HG02884 (cell line): Measurements from ENCODE around the gene TMEM161B.
"Not testable (repeated sequence)": the region's sequence is repeated elsewhere in the genome, so short reads cannot be mapped to it uniquely, and the experiment has no call there.

Experiments used
- ATAC-seq: cut with Tn5 transposase; IDR thresholded peaks from one replicate; pipeline ENCODE4 v1.9.1; 2021; ENCODE audit warnings: mild to moderate bottlenecking, moderate library complexity; ENCODE audit not compliant: unreplicated experiment

The TMEM161B gene

GRCh38 chr5:88250010-88250409, 18.6 kb downstream of the TMEM161B start:
- ATAC-seq: no peak

DNA sequence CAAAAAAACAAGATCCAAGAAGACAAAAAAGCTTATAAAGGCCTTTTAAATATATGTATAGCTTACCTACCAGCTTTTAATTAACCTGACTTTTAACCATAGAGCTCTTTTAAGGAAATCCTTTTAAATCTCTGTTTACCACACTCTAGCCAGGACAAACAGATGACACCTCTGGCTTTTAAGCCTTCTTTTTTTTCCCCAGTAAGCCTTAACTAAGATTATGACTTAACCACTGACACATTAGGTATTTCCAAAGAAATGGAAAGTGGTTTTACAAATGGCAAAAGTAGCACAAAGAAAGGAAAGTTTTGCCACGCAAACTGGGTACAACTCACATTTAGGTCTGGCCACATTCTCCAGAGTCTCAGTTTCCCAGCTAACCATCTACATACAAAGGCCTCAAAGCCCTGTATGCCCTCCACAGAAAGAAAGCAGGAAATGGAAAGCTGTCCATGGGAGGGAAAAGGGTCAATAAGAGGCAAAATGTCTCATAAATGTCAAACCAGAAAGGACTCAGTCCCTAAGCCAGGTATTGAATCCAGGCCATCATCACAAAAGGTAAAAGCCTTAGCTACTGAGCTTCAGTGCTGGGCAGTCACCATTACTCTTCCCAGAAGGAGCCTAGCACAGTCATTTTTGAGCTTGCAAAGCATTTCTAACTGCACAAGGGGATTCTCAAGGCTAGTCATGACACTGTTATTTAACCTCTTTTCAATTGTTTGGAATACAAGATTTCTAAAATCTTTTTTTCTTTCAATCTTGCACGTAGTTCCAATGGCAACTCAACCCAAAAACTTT, 19.7 kb downstream of the TMEM161B start:
- no peak for ATAC-seq

DNA sequence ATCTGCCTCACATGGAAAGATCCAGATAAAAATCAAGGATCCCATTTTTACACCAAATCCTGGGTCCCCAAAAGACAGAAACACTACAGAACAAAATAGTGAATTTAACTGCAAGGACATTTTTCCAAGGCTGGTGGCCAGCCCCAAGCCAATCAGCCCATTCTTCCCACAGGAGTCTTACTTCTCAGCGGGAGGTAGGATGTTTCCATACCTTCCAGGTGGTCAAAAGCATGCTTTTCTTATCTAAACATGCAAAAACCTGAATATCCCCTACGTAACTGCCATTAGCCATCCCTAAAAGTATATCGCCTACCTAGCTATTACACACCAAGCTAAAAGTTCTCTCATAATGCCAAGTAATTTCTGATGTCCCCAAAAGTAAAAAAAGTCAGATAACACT, 20.6 kb downstream of the TMEM161B start:
- ATAC-seq: no peak

DNA sequence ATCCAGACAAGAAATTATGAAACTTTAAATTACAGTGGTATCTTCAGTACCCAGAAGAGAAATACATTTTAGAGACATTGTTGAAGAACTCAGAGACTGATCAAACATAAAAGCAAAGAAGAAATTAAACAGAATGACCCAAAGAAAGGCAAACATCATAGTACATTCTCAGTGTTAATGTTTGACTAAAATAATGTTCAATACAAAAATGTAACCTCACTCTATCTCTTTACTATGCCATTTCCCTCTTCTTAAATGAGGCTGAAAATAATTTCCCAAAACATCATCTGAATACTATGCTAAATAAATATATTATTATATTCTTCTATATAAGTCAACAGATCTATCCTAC, 22.8 kb downstream of the TMEM161B start:
- no peak for ATAC-seq

- no peak for ATAC-seq
Measured at GRCh38 chr5:88245241-88245892, 23.3 kb downstream of the TMEM161B start.

DNA sequence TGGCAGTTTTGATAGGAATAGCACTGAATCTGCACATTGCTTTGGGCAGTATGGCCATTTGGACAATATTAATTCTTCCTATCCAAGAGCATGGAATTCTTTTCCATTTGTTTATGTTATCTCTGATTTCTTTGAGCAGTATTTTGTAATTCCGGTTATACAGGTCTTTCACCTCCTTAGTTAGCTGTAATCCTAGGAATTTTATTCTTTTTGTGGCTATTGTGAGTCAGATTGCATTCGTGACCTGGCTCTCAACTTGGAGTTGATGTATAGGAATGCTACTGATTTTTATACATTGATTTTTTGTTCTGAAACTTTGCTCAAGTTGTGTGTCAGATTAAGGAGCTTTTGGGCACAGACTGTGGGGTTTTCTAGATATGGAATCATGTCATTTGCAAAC, 24.0 kb downstream of the TMEM161B start:
- no peak for ATAC-seq

- ATAC-seq: not testable (repeated sequence)
Measured at GRCh38 chr5:88243493-88243892, 25.2 kb downstream of the TMEM161B start.

- ATAC-seq: no peak
Measured at GRCh38 chr5:88238732-88239131, 29.9 kb downstream of the TMEM161B start.

- no peak for ATAC-seq
Measured at GRCh38 chr5:88236866-88237642, 31.6 kb downstream of the TMEM161B start.

- no peak for ATAC-seq
Measured at GRCh38 chr5:88235828-88236227, 32.8 kb downstream of the TMEM161B start.

DNA sequence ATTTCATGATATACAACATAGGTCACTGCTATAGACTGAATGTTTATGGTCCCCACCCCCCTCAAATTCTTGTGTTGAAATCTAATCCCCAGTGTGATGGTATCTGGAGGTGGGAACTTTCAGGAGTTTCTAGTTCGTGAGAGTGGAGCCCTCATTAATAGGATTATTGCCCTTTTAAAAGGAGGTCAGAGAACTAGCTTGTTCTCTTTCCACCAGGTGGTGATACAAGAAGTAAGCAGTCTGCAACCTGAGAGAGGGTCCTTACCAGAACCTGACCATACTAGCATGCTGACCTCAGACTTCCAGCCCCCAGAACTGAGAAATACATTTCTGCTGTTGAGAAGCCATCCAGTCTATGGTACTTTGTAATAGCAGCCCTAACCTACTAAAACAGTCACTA, 33.3 kb downstream of the TMEM161B start:
- ATAC-seq: no peak

DNA sequence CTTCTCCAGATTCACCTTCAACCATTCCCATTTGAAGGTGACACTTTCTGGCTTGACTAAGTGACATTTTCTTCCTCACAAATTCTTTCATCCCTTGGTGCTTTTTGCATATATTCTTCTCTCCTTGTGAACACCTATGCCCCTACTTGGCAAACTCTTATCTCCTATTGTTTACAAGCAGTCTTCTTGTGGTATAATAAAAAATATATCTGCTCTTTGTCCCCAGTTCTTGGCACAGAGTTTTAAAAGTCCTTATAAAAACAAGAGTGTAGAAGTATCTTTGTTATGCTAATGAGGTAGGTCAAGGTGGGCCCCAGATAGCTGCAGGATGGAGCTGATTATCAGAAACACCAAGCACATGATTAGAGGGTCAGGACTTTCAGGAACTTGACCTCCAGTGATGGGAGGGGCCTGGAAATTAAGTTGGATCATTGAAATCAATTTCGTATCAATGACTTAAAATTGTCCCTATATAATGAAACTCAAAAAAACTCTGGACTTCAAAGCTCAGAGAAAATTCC, 38.0 kb downstream of the TMEM161B start:
- no peak for ATAC-seq

- peak; percentile 75 for ATAC-seq
Measured at GRCh38 chr5:88226881-88227450, 41.7 kb downstream of the TMEM161B start.

GRCh38 chr5:88214655-88215054, 54.0 kb downstream of the TMEM161B start:
- ATAC-seq: no peak

GRCh38 chr5:88207575-88207974, 61.1 kb downstream of the TMEM161B start:
- no peak for ATAC-seq

DNA sequence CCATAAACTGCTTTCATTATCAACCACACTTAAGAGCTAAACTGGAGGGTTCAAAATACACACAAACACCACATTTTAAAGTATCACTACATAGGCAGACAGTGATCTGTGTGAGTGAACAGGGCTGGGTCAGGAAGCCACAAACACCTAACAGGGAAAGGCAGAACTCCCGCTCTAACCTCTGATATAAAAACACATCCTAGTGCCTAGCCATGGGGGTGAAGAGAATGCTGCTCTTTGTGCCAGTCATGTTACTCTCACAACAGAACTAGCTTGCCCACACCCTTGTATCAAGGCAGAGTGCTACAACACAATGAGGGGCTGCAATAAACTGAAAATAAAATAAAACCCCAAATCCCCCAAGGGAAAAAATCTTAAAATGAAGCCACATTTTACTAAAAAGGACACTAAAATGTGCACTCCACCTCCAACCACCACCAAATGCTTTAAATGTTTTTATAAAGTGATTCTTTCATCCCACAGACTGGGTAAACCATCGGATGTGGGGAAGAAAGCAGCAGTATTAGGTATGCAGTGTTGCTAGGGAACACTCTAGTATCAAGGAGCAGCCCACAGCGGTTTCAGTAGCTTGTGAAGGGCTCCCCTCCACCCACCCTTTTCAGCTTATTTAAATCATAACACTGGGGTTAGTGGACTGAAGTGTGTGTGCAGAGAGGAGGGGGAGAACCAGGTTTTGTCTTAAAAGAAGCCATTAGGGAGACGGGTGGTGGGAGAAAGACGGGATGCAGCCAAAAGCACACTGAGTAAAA, 64.5 kb downstream of the TMEM161B start:
- peak; percentile 93 for ATAC-seq

DNA sequence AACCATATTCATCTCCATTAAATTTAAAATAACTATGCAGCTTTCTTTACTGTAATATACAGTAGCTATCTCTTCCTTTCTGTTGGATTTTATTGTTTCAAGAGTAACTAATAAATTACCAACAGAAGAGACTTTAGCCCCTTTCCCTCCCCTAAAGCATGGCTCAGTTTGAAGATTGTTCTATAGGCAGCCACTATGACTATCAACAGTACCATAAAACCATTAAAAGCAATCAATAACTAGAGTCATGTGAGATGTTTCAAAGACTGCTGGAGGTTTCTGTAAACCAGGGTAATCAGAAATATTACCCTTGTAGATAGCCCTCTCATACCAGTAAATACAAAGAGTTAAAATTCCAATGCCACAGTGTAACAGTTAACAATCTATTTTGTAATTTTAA, 73.0 kb downstream of the TMEM161B start:
- no peak for ATAC-seq

DNA sequence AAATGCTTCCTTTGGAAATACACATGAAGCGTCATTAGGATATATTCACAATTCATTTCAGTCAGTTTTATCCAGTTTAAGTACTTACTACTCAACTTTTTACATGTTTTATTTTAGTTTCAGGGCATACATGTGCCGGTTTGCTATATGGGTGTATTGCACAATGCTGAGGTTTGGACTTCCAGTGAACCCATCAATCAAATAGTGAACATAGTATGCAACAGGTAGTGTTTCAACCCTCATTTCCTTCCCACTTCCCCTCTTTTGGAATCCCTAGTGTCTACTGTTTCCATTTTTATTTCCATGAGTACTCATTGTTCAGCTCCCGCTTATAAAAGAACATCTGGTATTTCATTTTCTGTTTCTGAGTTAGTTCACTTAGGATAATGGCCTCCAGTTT, 74.7 kb downstream of the TMEM161B start:
- ATAC-seq: no peak

- ATAC-seq: no peak
Measured at GRCh38 chr5:88190106-88190834, 78.4 kb downstream of the TMEM161B start.

GRCh38 chr5:88189484-88189883, 79.2 kb downstream of the TMEM161B start:
- ATAC-seq: not testable (repeated sequence)
